ENCODE data around the gene MTHFD1.

MTHFD1 gene

DNA sequence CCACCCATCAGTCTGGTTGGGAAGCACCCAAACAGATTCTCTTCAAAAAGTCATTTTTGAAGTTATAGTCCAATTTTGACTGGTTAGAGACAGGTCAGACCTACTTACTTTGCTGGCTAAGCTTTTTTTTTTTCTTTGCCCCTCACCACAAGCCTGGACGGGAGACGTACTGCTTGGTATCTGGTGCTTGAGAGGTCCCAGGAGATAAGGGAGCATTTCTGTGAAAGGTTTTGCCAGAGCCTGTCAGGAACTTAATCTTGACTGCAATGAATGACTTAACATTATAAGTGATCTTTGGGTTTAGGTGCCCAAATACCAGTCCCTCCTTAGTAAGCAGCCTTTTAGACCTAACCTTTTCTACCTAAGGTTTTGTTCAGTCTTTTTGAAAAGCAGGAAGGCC, 6.3 kb downstream of the MTHFD1 start:
- TF ChIP-seq GATA3 (IDR thresholded peaks at IDR 0.05; ENCODE audit: low read depth, low read length): no peak
- no peak for TF ChIP-seq GATA2 (IDR thresholded peaks at IDR 0.05; ENCODE audit: low read depth, low read length)

DNA sequence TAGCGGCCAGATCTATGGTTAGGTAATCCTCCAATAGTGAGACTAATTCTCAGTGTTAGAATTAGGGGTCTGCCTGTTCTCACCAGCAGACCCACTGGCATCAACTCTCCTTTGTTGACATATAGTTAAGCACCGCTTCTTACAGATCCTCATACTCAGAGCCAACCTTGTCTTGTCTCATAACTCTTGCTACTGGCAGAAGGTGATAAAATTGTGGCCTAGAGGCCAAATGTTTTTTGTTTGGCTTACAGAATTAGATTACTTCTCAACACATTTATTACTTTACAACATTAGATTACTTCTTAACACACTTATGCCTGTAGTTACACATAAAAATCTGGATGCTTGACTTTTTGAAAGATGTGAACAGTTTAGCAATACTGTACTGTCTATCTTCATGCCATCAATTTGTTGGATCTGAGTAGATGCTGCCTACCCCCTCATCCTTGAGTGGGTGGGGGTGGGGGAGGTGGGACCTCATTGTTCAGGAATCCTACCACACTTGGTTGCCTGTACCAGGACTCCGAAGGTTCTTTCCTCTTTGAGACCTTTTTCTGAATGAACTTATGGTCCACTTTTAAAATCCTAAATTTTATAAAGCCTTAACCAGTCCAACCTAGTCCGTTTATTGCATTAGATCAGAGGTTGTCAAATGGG, 7.0 kb downstream of the MTHFD1 start:
- TF ChIP-seq GATA3 (IDR thresholded peaks at IDR 0.05; ENCODE audit: low read depth, low read length) (no peak), GATA2 (IDR thresholded peaks at IDR 0.05; ENCODE audit: low read depth, low read length) (no peak)

DNA sequence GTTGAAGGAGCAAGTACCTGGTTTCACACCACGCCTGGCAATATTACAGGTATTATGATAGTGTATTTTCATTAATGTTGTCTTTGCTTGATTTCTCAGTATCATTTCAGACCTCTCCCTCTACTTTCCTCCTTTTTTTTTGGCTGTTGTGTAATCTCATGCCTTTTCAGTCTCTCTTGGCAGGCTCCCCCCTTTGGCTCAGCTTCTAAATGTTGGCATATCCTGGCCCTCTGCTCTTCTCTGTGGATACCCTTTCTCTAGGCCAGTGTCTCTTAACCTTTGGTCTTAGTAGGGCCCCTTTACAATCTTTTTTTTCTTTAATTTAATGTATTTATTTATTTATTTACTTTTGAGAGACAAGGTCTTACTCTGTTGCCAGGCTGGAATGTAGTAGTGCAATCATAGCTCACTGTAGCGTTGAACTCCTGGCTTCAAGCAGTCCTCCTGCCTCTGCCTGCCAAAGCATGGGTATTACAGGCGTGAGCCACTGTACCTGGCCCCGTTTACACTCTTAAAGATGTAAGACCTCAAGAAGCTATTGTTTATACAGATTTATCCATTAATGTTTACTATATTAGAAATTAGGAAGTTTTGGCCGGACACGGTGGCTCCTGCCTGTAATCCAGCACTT, 12.8 kb downstream of the MTHFD1 start:
- TF ChIP-seq GATA3 (IDR thresholded peaks at IDR 0.05; ENCODE audit: low read depth, low read length) (no peak), GATA2 (IDR thresholded peaks at IDR 0.05; ENCODE audit: low read depth, low read length) (no peak)

DNA sequence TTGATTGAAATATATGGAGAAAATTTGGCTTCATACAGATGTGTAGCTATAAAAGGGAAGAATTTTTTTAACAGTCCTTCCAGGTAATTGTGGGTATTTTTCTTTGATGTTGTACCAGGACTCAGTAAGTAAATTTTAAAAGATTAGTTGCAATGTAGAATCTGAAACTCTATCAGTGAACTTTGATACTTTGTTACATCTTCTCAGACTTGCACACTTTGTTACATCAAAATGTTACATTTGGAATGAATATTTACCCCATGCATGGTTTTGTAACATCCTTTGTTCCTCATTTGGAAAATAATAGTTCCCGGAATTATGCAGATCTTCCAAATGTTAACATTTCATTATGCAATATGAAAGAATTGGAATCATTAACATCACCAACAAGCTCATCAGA, 13.8 kb downstream of the MTHFD1 start:
- no peak for TF ChIP-seq GATA3 (IDR thresholded peaks at IDR 0.05; ENCODE audit: low read depth, low read length)
- TF ChIP-seq GATA2 (IDR thresholded peaks at IDR 0.05; ENCODE audit: low read depth, low read length): no peak

DNA sequence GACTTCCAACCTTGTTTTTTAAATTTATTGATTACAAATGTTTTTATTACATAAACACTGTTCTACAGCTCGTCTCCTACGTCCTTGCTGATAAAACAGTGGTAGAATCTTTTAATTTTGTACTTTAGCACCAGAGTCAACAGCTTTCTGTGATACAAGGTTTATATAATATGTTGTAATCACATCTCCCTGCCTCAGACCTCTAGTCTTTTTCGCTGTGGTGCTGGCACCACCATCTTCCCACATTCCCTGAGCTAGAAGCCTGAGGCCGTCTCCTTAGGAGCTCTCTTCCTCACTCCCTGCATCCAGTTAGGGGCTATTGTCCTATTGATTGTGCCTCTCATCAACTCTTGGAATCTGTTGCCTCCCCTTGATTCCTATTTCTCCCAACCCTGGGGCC, 17.1 kb downstream of the MTHFD1 start:
- no peak for TF ChIP-seq GATA2 (IDR thresholded peaks at IDR 0.05; ENCODE audit: low read depth, low read length)
- no peak for TF ChIP-seq GATA3 (IDR thresholded peaks at IDR 0.05; ENCODE audit: low read depth, low read length)

DNA sequence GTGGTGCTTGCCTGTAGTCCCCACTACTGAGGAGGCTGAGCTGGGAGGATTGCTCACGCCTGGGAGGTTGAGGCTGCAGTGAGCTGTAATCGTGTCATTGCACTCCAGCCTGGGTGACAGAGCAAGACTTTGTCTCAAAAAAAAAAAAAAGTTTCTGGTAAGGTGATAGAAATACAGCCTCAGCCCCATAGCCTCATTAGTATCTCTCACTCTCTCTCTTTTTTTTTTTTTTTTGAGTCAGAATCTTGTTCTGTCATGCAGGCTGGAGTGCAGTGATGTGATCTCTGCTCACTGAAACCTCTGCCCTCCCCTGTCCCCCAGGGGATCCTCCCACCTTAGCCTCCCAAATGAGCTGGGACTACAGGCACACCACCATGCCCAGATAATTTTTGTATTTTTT, 19.2 kb downstream of the MTHFD1 start:
- TF ChIP-seq GATA2 (IDR thresholded peaks at IDR 0.05; ENCODE audit: low read depth, low read length): no peak
- no peak for TF ChIP-seq GATA3 (IDR thresholded peaks at IDR 0.05; ENCODE audit: low read depth, low read length)

DNA sequence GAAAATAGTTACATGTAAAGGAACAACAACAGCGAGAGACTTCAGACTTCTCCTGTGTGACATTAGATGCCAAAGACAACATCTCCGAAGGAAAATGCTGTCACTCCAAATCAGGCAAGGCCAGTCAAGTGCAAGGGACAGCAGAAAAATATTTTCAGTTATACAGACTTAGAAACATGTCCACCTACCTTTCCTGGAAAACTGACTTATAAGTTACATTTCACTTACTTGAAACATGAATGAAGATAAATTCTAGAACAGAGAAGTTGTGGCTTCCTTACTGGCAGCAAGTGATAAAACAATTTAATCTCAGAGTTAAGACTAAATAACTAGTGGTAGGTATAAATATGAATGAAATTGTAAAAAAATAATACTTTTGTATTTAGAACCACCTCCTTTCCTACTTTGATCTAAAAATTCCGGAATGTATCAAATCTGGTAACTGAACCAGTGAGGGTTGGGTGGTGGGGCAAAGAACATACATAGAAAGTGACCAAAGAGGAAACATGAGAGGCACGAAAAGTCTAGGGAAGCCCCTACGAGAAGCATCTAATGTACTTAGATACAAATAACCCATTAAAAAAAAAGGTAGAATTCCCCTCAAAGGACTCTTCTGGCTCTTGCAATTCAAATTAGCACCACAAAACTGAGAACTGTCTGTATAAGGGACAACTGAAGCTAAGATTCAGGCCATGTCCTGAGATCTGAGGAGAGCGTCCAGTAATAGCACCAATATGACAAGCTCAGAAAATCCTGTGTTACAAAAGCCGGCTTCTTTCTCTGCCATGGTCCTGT, 21.2 kb downstream of the MTHFD1 start:
- TF ChIP-seq GATA2 (IDR thresholded peaks at IDR 0.05; ENCODE audit: low read depth, low read length) (no peak), GATA3 (IDR thresholded peaks at IDR 0.05; ENCODE audit: low read depth, low read length) (no peak)

DNA sequence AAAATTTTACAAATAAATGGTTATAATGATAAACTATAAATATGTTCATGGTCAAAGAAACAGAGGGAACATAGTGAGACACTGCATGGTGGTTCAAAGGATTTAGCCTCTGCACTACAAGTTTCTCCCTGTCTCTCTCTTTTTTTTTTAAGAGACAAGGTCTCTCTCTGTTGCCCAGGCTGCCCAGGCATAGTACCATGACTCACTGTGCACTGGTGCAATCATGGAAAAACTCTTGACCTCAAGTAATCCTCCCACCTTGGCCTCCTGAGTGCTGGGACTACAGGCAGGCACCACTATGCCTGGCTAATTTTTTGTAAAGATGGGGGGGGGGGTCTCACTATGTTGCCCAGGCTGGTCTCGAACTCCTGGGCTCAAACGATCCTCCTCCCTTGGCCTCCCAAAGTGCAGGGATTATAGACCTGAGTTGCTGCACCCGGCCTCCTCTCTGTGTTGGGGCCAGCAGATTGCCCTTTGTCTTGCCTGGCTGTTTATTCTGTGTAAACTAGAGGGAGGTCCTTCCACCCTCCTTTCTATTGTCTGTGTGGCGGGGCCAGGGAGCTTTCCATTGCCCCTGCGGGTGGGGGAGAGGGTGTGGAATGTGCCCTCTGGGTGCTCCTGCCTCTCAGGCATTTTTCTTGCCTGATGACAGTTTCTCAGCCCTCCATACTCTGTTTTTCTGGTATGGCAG, 22.1 kb downstream of the MTHFD1 start:
- TF ChIP-seq GATA3 (IDR thresholded peaks at IDR 0.05; ENCODE audit: low read depth, low read length): no peak
- TF ChIP-seq GATA2 (IDR thresholded peaks at IDR 0.05; ENCODE audit: low read depth, low read length): no peak

DNA sequence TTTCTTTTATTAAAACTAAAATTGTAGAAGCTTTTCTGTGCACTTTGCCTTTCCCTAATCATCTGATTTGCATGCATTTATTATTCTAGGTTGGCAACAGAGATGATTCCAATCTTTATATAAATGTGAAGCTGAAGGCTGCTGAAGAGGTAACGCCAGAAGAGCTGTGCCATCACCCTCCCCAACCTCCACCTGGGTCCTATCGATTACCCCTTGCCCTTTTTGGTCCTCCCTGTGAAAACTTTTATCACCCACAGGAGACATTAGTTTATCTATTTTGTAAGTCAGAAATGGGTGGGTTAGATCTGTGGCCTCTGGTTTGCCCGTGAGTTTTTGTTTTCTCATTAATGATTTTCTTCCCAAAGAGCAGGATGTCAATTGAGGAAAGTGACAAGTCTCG, 22.8 kb downstream of the MTHFD1 start:
- TF ChIP-seq GATA2 (IDR thresholded peaks at IDR 0.05; ENCODE audit: low read depth, low read length) (no peak), GATA3 (IDR thresholded peaks at IDR 0.05; ENCODE audit: low read depth, low read length) (no peak)

DNA sequence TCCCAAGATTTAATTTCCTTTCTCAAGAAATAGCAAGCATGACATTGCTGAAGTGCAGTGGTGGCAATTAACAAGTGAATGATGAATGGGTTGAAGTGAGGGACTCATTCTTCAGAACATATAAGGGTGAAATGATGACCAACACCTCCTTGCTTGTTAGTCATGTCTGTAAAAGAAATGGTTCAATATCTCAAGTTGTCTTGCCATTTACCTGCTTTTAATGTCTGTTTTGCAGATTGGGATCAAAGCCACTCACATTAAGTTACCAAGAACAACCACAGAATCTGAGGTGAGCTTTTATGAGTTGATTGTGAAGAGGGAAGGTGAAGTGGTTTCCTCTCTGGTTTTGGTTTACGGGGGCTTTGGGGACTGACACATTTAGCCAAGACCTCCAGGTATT, 24.1 kb downstream of the MTHFD1 start:
- TF ChIP-seq GATA2 (IDR thresholded peaks at IDR 0.05; ENCODE audit: low read depth, low read length) (no peak), GATA3 (IDR thresholded peaks at IDR 0.05; ENCODE audit: low read depth, low read length) (no peak)

DNA sequence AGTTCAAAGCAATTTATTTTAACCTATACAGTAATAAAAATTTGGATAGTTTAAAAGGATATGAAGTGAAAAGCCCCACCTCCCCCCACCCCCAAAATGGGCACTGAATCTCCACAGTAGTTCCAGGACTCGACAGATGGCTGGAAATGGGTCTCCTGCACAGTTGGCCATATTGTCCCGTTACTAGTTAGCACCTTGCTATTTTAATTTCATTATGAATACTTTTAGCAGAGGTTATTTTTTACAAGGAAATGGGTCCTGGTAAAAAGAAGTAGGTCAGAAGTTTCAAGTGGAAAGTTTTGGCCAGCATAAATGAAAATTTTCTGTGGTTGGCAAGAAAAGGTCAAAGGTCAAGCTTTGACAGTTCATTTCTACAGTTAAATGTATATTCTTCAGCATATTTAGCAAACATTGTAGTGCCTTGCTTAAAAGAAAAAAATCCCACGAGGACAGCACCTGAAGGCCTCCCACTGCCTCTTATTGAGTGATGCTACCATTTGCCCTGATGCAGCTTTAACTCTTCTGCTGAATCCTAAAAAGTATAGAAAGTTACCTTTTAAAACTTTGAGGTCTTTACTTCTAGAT, 28.3 kb downstream of the MTHFD1 start:
- no peak for TF ChIP-seq GATA3 (IDR thresholded peaks at IDR 0.05; ENCODE audit: low read depth, low read length)
- TF ChIP-seq GATA2 (IDR thresholded peaks at IDR 0.05; ENCODE audit: low read depth, low read length): no peak

DNA sequence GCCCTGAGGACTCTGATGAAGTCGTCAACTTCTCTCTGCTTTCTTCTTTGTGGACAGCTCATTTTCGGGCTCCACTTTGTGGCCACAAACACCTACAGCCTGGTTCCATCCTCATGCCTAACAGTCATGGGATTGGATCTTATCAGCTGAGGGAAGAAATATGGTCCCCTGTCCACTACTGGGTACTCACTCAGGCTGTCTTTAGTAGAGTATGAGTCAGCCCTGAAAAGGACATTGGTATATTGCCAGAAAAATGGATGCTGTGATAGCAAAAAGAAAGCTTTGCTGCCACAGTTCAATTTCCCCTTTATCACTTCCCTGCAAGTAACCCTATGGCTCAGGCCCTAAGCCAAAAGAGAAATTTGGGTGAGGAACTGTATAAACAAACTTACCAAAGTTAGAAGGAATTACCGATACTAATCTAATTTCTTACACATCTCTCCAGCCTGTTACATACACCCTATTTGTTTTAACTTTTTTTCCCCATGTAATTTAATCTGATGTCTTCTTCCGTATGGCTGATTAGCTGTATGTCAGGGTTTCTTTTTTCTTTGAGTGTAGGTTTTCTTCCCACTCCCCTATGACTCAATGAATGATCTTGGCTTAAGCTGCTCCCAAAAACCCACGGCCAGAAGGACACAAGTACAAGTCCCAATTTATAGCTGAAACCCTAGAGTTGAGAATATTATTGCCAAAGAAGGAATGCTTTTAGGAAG, 29.1 kb downstream of the MTHFD1 start:
- no peak for TF ChIP-seq GATA2 (IDR thresholded peaks at IDR 0.05; ENCODE audit: low read depth, low read length)
- TF ChIP-seq GATA3 (IDR thresholded peaks at IDR 0.05; ENCODE audit: low read depth, low read length): no peak

DNA sequence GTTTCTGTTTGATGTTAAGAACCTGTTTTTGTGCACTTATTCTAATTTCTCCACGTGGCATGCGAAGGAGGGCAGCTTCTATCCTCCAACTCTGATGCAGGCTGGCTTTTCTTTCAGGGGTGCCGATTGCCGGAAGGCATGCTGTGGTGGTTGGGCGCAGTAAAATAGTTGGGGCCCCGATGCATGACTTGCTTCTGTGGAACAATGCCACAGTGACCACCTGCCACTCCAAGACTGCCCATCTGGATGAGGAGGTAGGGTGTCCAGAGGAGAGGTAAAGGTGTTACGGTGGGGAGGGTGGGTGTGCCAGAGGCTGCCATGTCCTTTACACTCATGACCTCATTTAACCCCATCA, 29.6 kb downstream of the MTHFD1 start:
- no peak for TF ChIP-seq GATA2 (IDR thresholded peaks at IDR 0.05; ENCODE audit: low read depth, low read length)
- no peak for TF ChIP-seq GATA3 (IDR thresholded peaks at IDR 0.05; ENCODE audit: low read depth, low read length)
